ENCODE results near the gene PDGFB. TPM values are rescaled to one million over a fixed set of nuclear protein-coding genes. Genes with fewer than 3 reads are reported as not detected.

The PDGFB gene
- total RNA-seq, 4 donors from 2014 or later, result 2.7 to 7.5 (median 4.0) TPM

DNA sequence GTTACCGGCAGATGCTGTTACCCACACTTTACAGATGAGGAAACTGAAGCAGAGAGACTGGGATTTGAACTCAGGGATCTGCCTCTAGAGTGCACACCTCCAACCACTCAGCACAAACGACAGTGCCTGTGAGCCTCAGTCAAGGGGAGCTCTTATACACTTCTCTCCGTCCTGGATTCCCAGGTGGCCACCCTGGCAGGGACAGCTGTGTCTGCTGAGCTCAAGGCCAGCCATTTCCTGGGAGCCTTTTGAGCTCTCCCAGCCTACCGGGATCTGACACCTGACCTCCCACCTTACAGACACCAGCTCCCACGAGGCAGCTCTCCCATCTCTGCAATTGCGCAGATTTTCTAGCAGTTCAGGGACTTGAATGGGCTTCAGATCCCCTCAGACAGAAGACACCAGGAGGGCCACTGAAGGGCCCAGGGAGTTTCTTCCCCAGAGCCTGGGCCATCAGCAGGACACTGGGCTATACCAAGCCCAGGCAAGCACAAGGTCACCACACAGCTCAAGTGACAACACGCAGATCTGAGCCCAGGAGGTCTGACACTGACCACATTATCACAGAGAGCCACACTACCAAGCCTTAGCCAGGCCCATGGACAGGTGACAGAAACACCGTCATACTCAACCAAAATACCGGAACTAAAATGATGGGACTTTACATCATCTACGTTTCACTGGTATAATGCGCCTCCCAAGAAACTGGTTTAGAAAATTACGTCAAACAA is 17.1 kb downstream of the PDGFB start:
- no peak overlapping the region for H3K4me3 ChIP-seq
- in situ Hi-C loops (cut with MboI; ENCODE audit: low pct_ligation_motif_present in 1 of 4, low pct_unique_long_range_greater_than_20kb in 1 of 4, low sequenced_read_pairs in 3 of 4) (no loop called here), intact Hi-C loops (cut with DNase I; ENCODE audit: low total_unique reads) (no loop called here)
- H3K27me3 ChIP-seq, result peaks cover 9% of the 10 kb centered on the region
- no peaks in the 10 kb centered on the region for H3K36me3 ChIP-seq
- H3K9me3 ChIP-seq, result no peaks in the 10 kb centered on the region
- 82 to 97% methylated on average over 4 to 12 of the region's 12 CpGs for WGBS, 2 donors (ENCODE audit: low coverage in 1 of 2)
- DNase-seq, result no peak
- H3K27ac ChIP-seq, result no peak overlapping the region
- no peak for TF ChIP-seq POLR2A (IDR thresholded peaks at IDR 0.05)
- no peak for TF ChIP-seq POLR2AphosphoS5 (IDR thresholded peaks at IDR 0.05)
- TF ChIP-seq, protein P1, sequence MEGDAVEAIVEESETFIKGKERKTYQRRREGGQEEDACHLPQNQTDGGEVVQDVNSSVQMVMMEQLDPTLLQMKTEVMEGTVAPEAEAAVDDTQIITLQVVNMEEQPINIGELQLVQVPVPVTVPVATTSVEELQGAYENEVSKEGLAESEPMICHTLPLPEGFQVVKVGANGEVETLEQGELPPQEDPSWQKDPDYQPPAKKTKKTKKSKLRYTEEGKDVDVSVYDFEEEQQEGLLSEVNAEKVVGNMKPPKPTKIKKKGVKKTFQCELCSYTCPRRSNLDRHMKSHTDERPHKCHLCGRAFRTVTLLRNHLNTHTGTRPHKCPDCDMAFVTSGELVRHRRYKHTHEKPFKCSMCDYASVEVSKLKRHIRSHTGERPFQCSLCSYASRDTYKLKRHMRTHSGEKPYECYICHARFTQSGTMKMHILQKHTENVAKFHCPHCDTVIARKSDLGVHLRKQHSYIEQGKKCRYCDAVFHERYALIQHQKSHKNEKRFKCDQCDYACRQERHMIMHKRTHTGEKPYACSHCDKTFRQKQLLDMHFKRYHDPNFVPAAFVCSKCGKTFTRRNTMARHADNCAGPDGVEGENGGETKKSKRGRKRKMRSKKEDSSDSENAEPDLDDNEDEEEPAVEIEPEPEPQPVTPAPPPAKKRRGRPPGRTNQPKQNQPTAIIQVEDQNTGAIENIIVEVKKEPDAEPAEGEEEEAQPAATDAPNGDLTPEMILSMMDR (IDR thresholded peaks at IDR 0.05), result no peak
- TF ChIP-seq EP300 (IDR thresholded peaks at IDR 0.05; ENCODE audit: low read depth), result no peak
- H3K4me1 ChIP-seq, result no peaks in the 10 kb centered on the region

DNA sequence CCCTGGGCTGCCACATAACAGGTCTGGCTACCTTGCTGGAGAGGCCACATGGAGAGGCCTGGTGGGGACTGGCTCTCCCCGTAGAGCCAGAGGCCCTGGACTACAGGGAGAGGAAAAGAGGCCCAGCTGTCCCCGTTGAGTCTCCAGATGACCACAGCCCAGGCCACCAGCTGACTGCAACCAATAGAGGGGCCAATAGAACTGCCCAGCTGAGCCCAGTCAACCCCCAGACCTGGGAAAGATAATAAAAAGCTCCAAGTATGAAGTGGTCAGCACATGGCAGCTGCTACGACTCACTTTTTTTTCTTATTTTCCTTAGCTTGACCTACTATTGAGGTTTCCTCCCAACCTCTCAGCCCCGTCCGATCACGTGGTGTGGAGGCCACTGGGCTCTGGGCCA is 18.4 kb downstream of the PDGFB start:
- 86% methylated on average over 6 of the region's 6 CpGs; no CpG with 5 or more reads in 1 of the 2 donors for WGBS, 2 donors (ENCODE audit: low coverage in 1 of 2)
- TF ChIP-seq POLR2AphosphoS5 (IDR thresholded peaks at IDR 0.05), result no peak
- no peak for TF ChIP-seq POLR2A (IDR thresholded peaks at IDR 0.05)
- TF ChIP-seq, protein P1 (IDR thresholded peaks at IDR 0.05), result no peak
- no peak for TF ChIP-seq EP300 (IDR thresholded peaks at IDR 0.05; ENCODE audit: low read depth)

DNA sequence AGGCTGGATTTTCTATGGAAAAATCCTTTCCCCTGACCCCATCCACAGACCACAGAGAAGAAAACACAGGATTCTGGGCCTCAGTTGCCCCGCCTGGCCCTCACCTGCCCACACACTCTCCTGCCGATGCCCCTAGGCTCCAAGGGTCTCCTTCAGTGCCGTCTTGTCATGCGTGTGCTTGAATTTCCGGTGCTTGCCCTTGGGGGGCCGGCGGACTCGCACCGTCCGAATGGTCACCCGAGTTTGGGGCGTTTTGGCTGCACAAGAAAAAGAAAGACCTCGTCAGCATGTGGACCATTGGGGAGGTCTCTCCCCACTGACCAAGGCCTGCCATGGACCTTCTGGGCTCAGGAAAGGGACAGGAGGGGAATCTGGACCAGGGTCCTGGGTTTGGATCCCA is 19.2 kb downstream of the PDGFB start:
- in situ Hi-C loops (cut with MboI; ENCODE audit: low pct_ligation_motif_present in 1 of 4, low pct_unique_long_range_greater_than_20kb in 1 of 4, low sequenced_read_pairs in 3 of 4) (no loop called here), intact Hi-C loops (cut with DNase I; ENCODE audit: low total_unique reads) (no loop called here)
- Histone ChIP-seq H3K4me1 (no peaks in the 10 kb centered on the region), H3K27me3 (no peaks in the 10 kb centered on the region), H3K4me3 (no peak overlapping the region), H3K9me3 (no peaks in the 10 kb centered on the region), H3K27ac (no peak overlapping the region), H3K36me3 (no peaks in the 10 kb centered on the region)
- TF ChIP-seq EP300 (IDR thresholded peaks at IDR 0.05; ENCODE audit: low read depth), result no peak
- no peak for TF ChIP-seq POLR2AphosphoS5 (IDR thresholded peaks at IDR 0.05)
- no peak for TF ChIP-seq POLR2A (IDR thresholded peaks at IDR 0.05)
- TF ChIP-seq, protein P1 (IDR thresholded peaks at IDR 0.05), result no peak
- no peak for DNase-seq
- WGBS, 2 donors (ENCODE audit: low coverage in 1 of 2), result 90% methylated on average over 13 of the region's 13 CpGs; no CpG with 5 or more reads in 1 of the 2 donors

More for the DNA sequence above, 18.4 kb downstream of the PDGFB start:
- no peaks in the 10 kb centered on the region for H3K4me1 ChIP-seq
- H3K4me3 ChIP-seq, result no peak overlapping the region
- no peaks in the 10 kb centered on the region for H3K36me3 ChIP-seq
- H3K27ac ChIP-seq, result no peak overlapping the region
- no peaks in the 10 kb centered on the region for H3K9me3 ChIP-seq
- intact Hi-C loops (cut with DNase I; ENCODE audit: low total_unique reads) (no loop called here), in situ Hi-C loops (cut with MboI; ENCODE audit: low pct_ligation_motif_present in 1 of 4, low pct_unique_long_range_greater_than_20kb in 1 of 4, low sequenced_read_pairs in 3 of 4) (no loop called here)
- DNase-seq, result no peak
- no peaks in the 10 kb centered on the region for H3K27me3 ChIP-seq

DNA sequence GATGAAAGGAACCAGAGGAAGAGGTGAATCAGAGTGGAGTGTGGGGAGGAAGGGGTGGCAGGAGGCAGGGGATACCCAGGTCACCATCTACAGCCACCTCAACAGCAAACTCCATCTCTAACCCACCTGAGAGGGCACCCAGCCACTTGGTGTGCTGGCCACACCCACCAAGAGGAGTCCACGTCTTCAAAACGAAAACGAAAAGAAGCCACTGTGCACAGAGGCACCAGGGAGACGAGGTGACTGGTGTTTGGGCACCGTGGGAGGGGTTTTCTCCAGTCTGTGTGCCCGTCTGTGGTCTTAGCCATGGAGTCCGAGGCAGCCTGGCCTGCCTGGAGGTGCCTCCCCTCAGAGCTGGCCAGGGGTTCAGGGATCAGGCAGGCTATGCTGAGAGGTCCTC is 20.2 kb downstream of the PDGFB start:
- DNase-seq, result no peak
- 63 to 80% methylated on average over 1 to 7 of the region's 7 CpGs for WGBS, 2 donors (ENCODE audit: low coverage in 1 of 2)

More for the DNA sequence above, 20.2 kb downstream of the PDGFB start:
- H3K4me3 ChIP-seq, result no peak overlapping the region
- no peak for TF ChIP-seq POLR2A (IDR thresholded peaks at IDR 0.05)
- TF ChIP-seq, protein P1 (IDR thresholded peaks at IDR 0.05), result no peak
- no peak for TF ChIP-seq POLR2AphosphoS5 (IDR thresholded peaks at IDR 0.05)
- intact Hi-C loops (cut with DNase I; ENCODE audit: low total_unique reads), result no loop called here
- no peak overlapping the region for H3K27ac ChIP-seq
- in situ Hi-C loops (cut with MboI; ENCODE audit: low pct_ligation_motif_present in 1 of 4, low pct_unique_long_range_greater_than_20kb in 1 of 4, low sequenced_read_pairs in 3 of 4), result no loop called here
- no peaks in the 10 kb centered on the region for H3K9me3 ChIP-seq
- no peaks in the 10 kb centered on the region for H3K4me1 ChIP-seq
- H3K27me3 ChIP-seq, result no peaks in the 10 kb centered on the region
- no peaks in the 10 kb centered on the region for H3K36me3 ChIP-seq

All from transverse colon (tissue), 4 donors.